Left ventricle myocardium superior (tissue), 1 donor: ENCODE results near the gene SHISAL1. TPM values are rescaled to one million over a fixed set of nuclear protein-coding genes. Genes with fewer than 3 reads are reported as not detected.
"Not testable (repeated sequence)": the region's sequence is repeated elsewhere in the genome, so short reads cannot be mapped to it uniquely, and the experiment has no call there.

Experiments
- ATAC-seq: fragments of 200-7000 bp; cut with Tn5 transposase; one replicate; pipeline ENCODE4 v1.9.1; 2020; ENCODE audit warnings: mild to moderate bottlenecking, moderate library complexity
- DNase-seq: peaks from one replicate; pipeline ENCODE4 v3.0.0-alpha.2; 2020
- intact Hi-C: fragments of 100-400 bp; cut with micrococcal nuclease; formaldehyde crosslinking; loops from one replicate; pipeline ENCODE4 v1.11.0; 2022
- total RNA-seq: library from RNA; stranded (reverse); fragmentation: NEBNext Ultra II Directional; extraction: Animal tissue kit (Norgen Biotek cat#: 25700); gene quantifications from one replicate; pipeline ENCODE4 v1.2.1, GENCODE V29; 2021
- donor health status: DM: no; HTN: yes; CAD: no; lungs with severe emphysema.

SHISAL1 gene
- total RNA-seq, 1 donor from 2014 or later = 0.55 TPM

- ATAC-seq (no peak), DNase-seq (peak; percentile 9)
- intact Hi-C loops = no loop called here
These were observed 3.1 kb downstream of the SHISAL1 start for GRCh38 chr22:44309647-44310046.

- intact Hi-C loops = no loop called here
- DNase-seq (peak; percentile 51), ATAC-seq (peak; percentile 29)
These were observed 3.6 kb downstream of the SHISAL1 start for GRCh38 chr22:44309137-44309536.

GRCh38 chr22:44307509-44308169 lies 5.1 kb downstream of the SHISAL1 start:
- DNase-seq (no peak), ATAC-seq (peak; percentile 81)
- intact Hi-C loops = no loop called here

- intact Hi-C loops = no loop called here
- DNase-seq = peak; percentile 47
- ATAC-seq = no peak
These were observed 6.9 kb downstream of the SHISAL1 start for GRCh38 chr22:44305888-44306287.

GRCh38 chr22:44305455-44305854 lies 7.3 kb downstream of the SHISAL1 start:
- intact Hi-C loops = no loop called here
- no peak for ATAC-seq

GRCh38 chr22:44304911-44305310 lies 7.8 kb downstream of the SHISAL1 start:
- ATAC-seq = no peak
- intact Hi-C loops = no loop called here
- DNase-seq = no peak

More at GRCh38 chr22:44305455-44305854, 7.3 kb downstream of the SHISAL1 start:
- DNase-seq = no peak

- intact Hi-C loops = no loop called here
- no peak for DNase-seq
- no peak for ATAC-seq
These were observed 8.4 kb downstream of the SHISAL1 start for GRCh38 chr22:44304354-44304753.

GRCh38 chr22:44302363-44302762 lies 10.4 kb downstream of the SHISAL1 start:
- intact Hi-C loops, DNase-seq, ATAC-seq: not testable (repeated sequence)

- DNase-seq (no peak), ATAC-seq (no peak)
- intact Hi-C loops = no loop called here
These were observed 11.7 kb downstream of the SHISAL1 start for GRCh38 chr22:44301039-44301438.

- ATAC-seq = no peak
- DNase-seq = no peak
- intact Hi-C loops = no loop called here
These were observed 13.6 kb downstream of the SHISAL1 start for GRCh38 chr22:44299124-44299523.

- DNase-seq = no peak
- no peak for ATAC-seq
- intact Hi-C loops = no loop called here
These were observed 14.2 kb downstream of the SHISAL1 start for GRCh38 chr22:44298406-44299091.

GRCh38 chr22:44297470-44298061 lies 15.2 kb downstream of the SHISAL1 start:
- ATAC-seq (no peak), DNase-seq (no peak)
- intact Hi-C loops = no loop called here

- ATAC-seq = no peak
- intact Hi-C loops = no loop called here
- DNase-seq = no peak
These were observed 17.3 kb downstream of the SHISAL1 start for GRCh38 chr22:44295406-44295805.

GRCh38 chr22:44293876-44294275 lies 18.9 kb downstream of the SHISAL1 start:
- intact Hi-C loops = no loop called here
- DNase-seq (no peak), ATAC-seq (no peak)

GRCh38 chr22:44293034-44293433 lies 19.7 kb downstream of the SHISAL1 start:
- no peak for DNase-seq
- ATAC-seq = no peak
- intact Hi-C loops = no loop called here

GRCh38 chr22:44292521-44292920 lies 20.2 kb downstream of the SHISAL1 start:
- ATAC-seq = no peak
- intact Hi-C loops = no loop called here
- DNase-seq = no peak

GRCh38 chr22:44291674-44292360 lies 20.9 kb downstream of the SHISAL1 start:
- intact Hi-C loops = no loop called here
- no peak for DNase-seq

GRCh38 chr22:44291265-44291664 lies 21.5 kb downstream of the SHISAL1 start:
- intact Hi-C loops = no loop called here
- no peak for DNase-seq
- ATAC-seq = no peak

More at GRCh38 chr22:44291674-44292360, 20.9 kb downstream of the SHISAL1 start:
- ATAC-seq = no peak

GRCh38 chr22:44289414-44290171 lies 23.2 kb downstream of the SHISAL1 start:
- ATAC-seq (no peak), DNase-seq (no peak)
- intact Hi-C loops = no loop called here
